Thyroid gland (tissue), 4 donors: ENCODE measurements around the gene SLMAP.

Experiments
- POLR2A ChIP-seq, 2 donors: fragments of 450-650 bp; IDR thresholded peaks; one replicate each; pipeline ENCODE4 v1.6.1; 2017; ENCODE audit warnings: antibody characterized with exemption in 2 of 2, mild to moderate bottlenecking in 2 of 2, moderate library complexity in 1 of 2
- TF ChIP-seq, protein P1 (sequence below), 6 experiments: fragments of 200-600 bp in 3 of 6; fragments of 450-650 bp in 3 of 6; sonication (generic) in 3 of 6; IDR thresholded peaks; one replicate each; pipeline ENCODE4 v1.5.1; 2016 to 2019; ENCODE audit warnings: antibody characterized with exemption in 6 of 6, mild to moderate bottlenecking in 2 of 6, inconsistent platforms in 1 of 6, moderate library complexity in 1 of 6

DNA sequence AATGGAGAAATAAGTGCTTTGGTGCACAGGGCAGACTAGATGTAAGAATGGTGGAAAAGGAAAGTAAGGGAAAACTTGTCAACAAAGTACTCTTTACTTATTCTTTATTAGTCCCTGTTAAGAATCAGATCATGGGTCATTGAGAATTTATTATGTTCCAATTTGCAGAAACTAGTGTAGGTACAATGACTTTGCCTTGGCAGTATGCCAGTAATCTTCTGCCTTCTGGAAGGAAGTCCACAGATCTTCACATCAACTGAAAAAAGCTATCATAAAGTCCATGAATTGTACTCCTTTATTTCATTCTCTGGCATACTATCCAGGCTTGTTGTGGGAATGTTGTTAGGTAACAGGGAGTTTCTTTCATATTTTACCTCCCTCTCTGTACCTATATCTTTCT is 163.9 kb downstream of the SLMAP start:
- TF ChIP-seq, protein P1, sequence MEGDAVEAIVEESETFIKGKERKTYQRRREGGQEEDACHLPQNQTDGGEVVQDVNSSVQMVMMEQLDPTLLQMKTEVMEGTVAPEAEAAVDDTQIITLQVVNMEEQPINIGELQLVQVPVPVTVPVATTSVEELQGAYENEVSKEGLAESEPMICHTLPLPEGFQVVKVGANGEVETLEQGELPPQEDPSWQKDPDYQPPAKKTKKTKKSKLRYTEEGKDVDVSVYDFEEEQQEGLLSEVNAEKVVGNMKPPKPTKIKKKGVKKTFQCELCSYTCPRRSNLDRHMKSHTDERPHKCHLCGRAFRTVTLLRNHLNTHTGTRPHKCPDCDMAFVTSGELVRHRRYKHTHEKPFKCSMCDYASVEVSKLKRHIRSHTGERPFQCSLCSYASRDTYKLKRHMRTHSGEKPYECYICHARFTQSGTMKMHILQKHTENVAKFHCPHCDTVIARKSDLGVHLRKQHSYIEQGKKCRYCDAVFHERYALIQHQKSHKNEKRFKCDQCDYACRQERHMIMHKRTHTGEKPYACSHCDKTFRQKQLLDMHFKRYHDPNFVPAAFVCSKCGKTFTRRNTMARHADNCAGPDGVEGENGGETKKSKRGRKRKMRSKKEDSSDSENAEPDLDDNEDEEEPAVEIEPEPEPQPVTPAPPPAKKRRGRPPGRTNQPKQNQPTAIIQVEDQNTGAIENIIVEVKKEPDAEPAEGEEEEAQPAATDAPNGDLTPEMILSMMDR (IDR thresholded peaks at IDR 0.05), result no peak
- no peak for TF ChIP-seq POLR2A (IDR thresholded peaks at IDR 0.05)
